Suprapubic skin (tissue), 4 donors: ENCODE measurements around the gene SPRR2D. TPM values are rescaled to one million over a fixed set of nuclear protein-coding genes. Genes with fewer than 3 reads are reported as not detected.
"Not testable (repeated sequence)": the region's sequence is repeated elsewhere in the genome, so short reads cannot be mapped to it uniquely, and the experiment has no call there.

Experiments
- DNase-seq, 2 donors: peaks; one replicate each; pipeline ENCODE4 v3.0.0-alpha.2; 2019; ENCODE audit warnings: low spot score in 2 of 2
- H3K27ac ChIP-seq: fragments of 200-600 bp; sonication (generic); one replicate; pipeline ENCODE4 v1.5.1; 2019
- H3K27me3 ChIP-seq: fragments of 200-600 bp; sonication (generic); one replicate; pipeline ENCODE4 v1.5.1; 2019
- H3K36me3 ChIP-seq: fragments of 200-600 bp; sonication (generic); one replicate; pipeline ENCODE4 v1.5.1; 2019
- H3K4me1 ChIP-seq: fragments of 200-600 bp; sonication (generic); one replicate; pipeline ENCODE4 v1.5.1; 2019
- H3K4me3 ChIP-seq: fragments of 200-600 bp; sonication (generic); one replicate; pipeline ENCODE4 v1.5.1; 2019; ENCODE audit warnings: mild to moderate bottlenecking
- H3K9me3 ChIP-seq: fragments of 200-600 bp; sonication (generic); one replicate; pipeline ENCODE4 v1.5.1; 2019
- CTCF ChIP-seq, 2 donors: fragments of 200-600 bp in 1 of 2; fragments of 450-650 bp in 1 of 2; sonication (generic) in 1 of 2; IDR thresholded peaks; one replicate each; pipeline ENCODE4 v1.5.1; 2016 to 2019; ENCODE audit warnings: antibody characterized with exemption in 2 of 2, mild to moderate bottlenecking in 1 of 2, moderate library complexity in 1 of 2
- EP300 ChIP-seq: sonication (generic); formaldehyde crosslinking; IDR thresholded peaks from one replicate; pipeline ENCODE4 v1.6.1; 2017; ENCODE audit warnings: antibody characterized with exemption
- POLR2A ChIP-seq, 2 donors: fragments of 450-650 bp; IDR thresholded peaks; one replicate each; pipeline ENCODE4 v1.6.1; 2017; ENCODE audit warnings: antibody characterized with exemption in 2 of 2, mild to moderate bottlenecking in 2 of 2, moderate library complexity in 2 of 2
- POLR2AphosphoS5 ChIP-seq, 3 donors: sonication (generic); formaldehyde crosslinking; IDR thresholded peaks; one replicate each; pipeline ENCODE4 v1.6.1; 2017; ENCODE audit warnings: antibody characterized with exemption in 3 of 3
- WGBS: methylation state at CpG from one replicate; pipeline ENCODE4 v1.1.5; 2018; 5-methylcytosine and 5-hydroxymethylcytosine counted together
- total RNA-seq, 4 donors: library from RNA; depleted of rRNA; stranded (reverse); fragments of >200 nt; gene quantifications; one replicate each; pipeline ENCODE4 v1.1.0, GENCODE V29; 2016

Gene SPRR2D
- total RNA-seq, 4 donors from 2014 or later, result 12.3 to 69.2 (median 56.6) TPM; not detected in 1

- WGBS, result 43% methylated on average over 1 of the region's 1 CpG
- Histone ChIP-seq H3K9me3 (no peaks in the 10 kb centered on the region), H3K4me3 (no peak overlapping the region), H3K27me3 (no peaks in the 10 kb centered on the region), H3K36me3 (no peaks in the 10 kb centered on the region), H3K4me1 (no peaks in the 10 kb centered on the region), H3K27ac (no peak overlapping the region)
- TF ChIP-seq POLR2AphosphoS5 (IDR thresholded peaks at IDR 0.05) (no peak), EP300 (no peak), CTCF (IDR thresholded peaks at IDR 0.05) (no peak), POLR2A (IDR thresholded peaks at IDR 0.05) (no peak)
- DNase-seq, result no peak
Observed at GRCh38 chr1:153028766-153029165, 12.2 kb downstream of the SPRR2D start.

- WGBS, result 55% methylated on average over 1 of the region's 1 CpG
Observed at GRCh38 chr1:153025797-153026196, 15.1 kb downstream of the SPRR2D start.

GRCh38 chr1:153024413-153024812, 16.5 kb downstream of the SPRR2D start:
- DNase-seq, result no peak
- Histone ChIP-seq H3K4me3 (no peak overlapping the region), H3K9me3 (no peaks in the 10 kb centered on the region), H3K27me3 (no peaks in the 10 kb centered on the region), H3K36me3 (no peaks in the 10 kb centered on the region), H3K27ac (no peak overlapping the region), H3K4me1 (no peaks in the 10 kb centered on the region)
- WGBS, result 78% methylated on average over 1 of the region's 1 CpG
- TF ChIP-seq CTCF (IDR thresholded peaks at IDR 0.05), result no peak

More at GRCh38 chr1:153025797-153026196, 15.1 kb downstream of the SPRR2D start:
- no peaks in the 10 kb centered on the region for H3K36me3 ChIP-seq
- H3K27ac ChIP-seq, result no peak overlapping the region
- no peak for DNase-seq
- no peak overlapping the region for H3K4me3 ChIP-seq
- no peak for TF ChIP-seq CTCF (IDR thresholded peaks at IDR 0.05)
- no peaks in the 10 kb centered on the region for H3K27me3 ChIP-seq
- H3K4me1 ChIP-seq, result no peaks in the 10 kb centered on the region
- H3K9me3 ChIP-seq, result no peaks in the 10 kb centered on the region

GRCh38 chr1:153023109-153023508, 17.8 kb downstream of the SPRR2D start:
- no peak for DNase-seq
- WGBS, result 86% methylated on average over 2 of the region's 7 CpGs
- TF ChIP-seq POLR2AphosphoS5 (IDR thresholded peaks at IDR 0.05) (no peak), EP300 (no peak), CTCF (IDR thresholded peaks at IDR 0.05) (no peak), POLR2A (IDR thresholded peaks at IDR 0.05) (no peak)
- H3K27ac ChIP-seq, result no peak overlapping the region
- H3K36me3 ChIP-seq, result no peaks in the 10 kb centered on the region
- H3K4me3 ChIP-seq, result no peak overlapping the region
- no peaks in the 10 kb centered on the region for H3K9me3 ChIP-seq
- peaks cover 2% of the 10 kb centered on the region for H3K27me3 ChIP-seq
- H3K4me1 ChIP-seq, result no peaks in the 10 kb centered on the region

GRCh38 chr1:153022340-153022739, 18.6 kb downstream of the SPRR2D start:
- not testable (repeated sequence) for DNase-seq, H3K9me3 ChIP-seq, H3K4me1 ChIP-seq, H3K27me3 ChIP-seq, H3K4me3 ChIP-seq, H3K27ac ChIP-seq, H3K36me3 ChIP-seq
- 68% methylated on average over 9 of the region's 9 CpGs for WGBS

GRCh38 chr1:153021829-153022228, 19.1 kb downstream of the SPRR2D start:
- 52% methylated on average over 2 of the region's 2 CpGs for WGBS
- H3K27me3 ChIP-seq, H3K4me1 ChIP-seq, H3K36me3 ChIP-seq, DNase-seq, H3K27ac ChIP-seq, H3K4me3 ChIP-seq, H3K9me3 ChIP-seq: not testable (repeated sequence)

- not testable (repeated sequence) for H3K4me1 ChIP-seq, DNase-seq, H3K9me3 ChIP-seq, H3K27ac ChIP-seq, H3K27me3 ChIP-seq, H3K4me3 ChIP-seq, H3K36me3 ChIP-seq
- WGBS, result 87% methylated on average over 8 of the region's 8 CpGs
Observed at GRCh38 chr1:153011235-153011758, 29.6 kb downstream of the SPRR2D start.
